Anterior cingulate cortex (tissue), 58 donors: ENCODE measurements around the gene CD22.
"Not testable (repeated sequence)": the region's sequence is repeated elsewhere in the genome, so short reads cannot be mapped to it uniquely, and the experiment has no call there.

Experiments
- DNase-seq, 58 donors: peaks; one replicate each; lab custom pipeline; 2025; lab: John Stamatoyannopoulos, UW

CD22 gene

GRCh38 chr19:35352448-35353304, 23.7 kb downstream of the CD22 start:
- DNase-seq = peak in 51 of 58 donors; percentile 9 to 85 (median 48)

- no peak for DNase-seq
Observed at GRCh38 chr19:35353635-35354034, 24.6 kb downstream of the CD22 start.

GRCh38 chr19:35354898-35355297, 25.9 kb downstream of the CD22 start:
- no peak for DNase-seq

GRCh38 chr19:35355791-35356460, 26.9 kb downstream of the CD22 start:
- DNase-seq = no peak

- peak in 8 of 58 donors; percentile 1 to 36 (median 12) for DNase-seq
Observed at GRCh38 chr19:35357867-35358573, 29.0 kb downstream of the CD22 start, which contains the start of gene FFAR3. FFAR3 (plus strand) TSS chr19:35358460; CDS start chr19:35358891, 431 bp downstream.

GRCh38 chr19:35358834-35359233, 29.8 kb downstream of the CD22 start:
- DNase-seq = not testable (repeated sequence)

- not testable (repeated sequence) for DNase-seq
Observed at GRCh38 chr19:35359395-35359794, 30.4 kb downstream of the CD22 start.

- DNase-seq = not testable (repeated sequence)
Observed at GRCh38 chr19:35360081-35360480, 31.1 kb downstream of the CD22 start.

- no peak for DNase-seq
Observed at GRCh38 chr19:35360880-35361420, 32.0 kb downstream of the CD22 start.

GRCh38 chr19:35362261-35363000, 33.4 kb downstream of the CD22 start:
- DNase-seq = no peak

GRCh38 chr19:35363001-35363590, 34.1 kb downstream of the CD22 start:
- no peak for DNase-seq

- no peak for DNase-seq
Observed at GRCh38 chr19:35363711-35364425, 34.9 kb downstream of the CD22 start.

- no peak for DNase-seq
Observed at GRCh38 chr19:35365303-35365702, 36.3 kb downstream of the CD22 start.

GRCh38 chr19:35368378-35368777, 39.4 kb downstream of the CD22 start:
- DNase-seq = no peak

GRCh38 chr19:35369522-35369921, 40.5 kb downstream of the CD22 start:
- no peak for DNase-seq

- DNase-seq = no peak
Observed at GRCh38 chr19:35370722-35371121, 41.7 kb downstream of the CD22 start, which contains the start of gene GPR42. GPR42 (plus strand) TSS chr19:35371068; CDS start chr19:35371360, 292 bp downstream.

- DNase-seq = no peak
Observed at GRCh38 chr19:35373492-35373891, 44.5 kb downstream of the CD22 start.

GRCh38 chr19:35374031-35374430, 45.0 kb downstream of the CD22 start:
- DNase-seq = not testable (repeated sequence)
